ENCODE data around the gene IMMP2L. TPM values are rescaled to one million over a fixed set of nuclear protein-coding genes. Genes with fewer than 3 reads are reported as not detected.
"Not testable (repeated sequence)": the region's sequence is repeated elsewhere in the genome, so short reads cannot be mapped to it uniquely, and the experiment has no call there.

The IMMP2L gene
- total RNA-seq, 2 donors from 2014 or later: 13.1 to 22.7 TPM

- ATAC-seq (ENCODE audit: insufficient number of reproducible peaks, low FRiP score, low read depth) (no peak), DNase-seq (ENCODE audit: low spot score) (no peak)
- H3K4me1 ChIP-seq (ENCODE audit: control insufficient read depth in 1 of 2, low read depth in 2 of 2): no peaks in the 10 kb centered on the region
- H3K27ac ChIP-seq: no peak overlapping the region
- H3K36me3 ChIP-seq: no peaks in the 10 kb centered on the region
- H3K9me3 ChIP-seq: no peaks in the 10 kb centered on the region
- TF ChIP-seq, protein P1, sequence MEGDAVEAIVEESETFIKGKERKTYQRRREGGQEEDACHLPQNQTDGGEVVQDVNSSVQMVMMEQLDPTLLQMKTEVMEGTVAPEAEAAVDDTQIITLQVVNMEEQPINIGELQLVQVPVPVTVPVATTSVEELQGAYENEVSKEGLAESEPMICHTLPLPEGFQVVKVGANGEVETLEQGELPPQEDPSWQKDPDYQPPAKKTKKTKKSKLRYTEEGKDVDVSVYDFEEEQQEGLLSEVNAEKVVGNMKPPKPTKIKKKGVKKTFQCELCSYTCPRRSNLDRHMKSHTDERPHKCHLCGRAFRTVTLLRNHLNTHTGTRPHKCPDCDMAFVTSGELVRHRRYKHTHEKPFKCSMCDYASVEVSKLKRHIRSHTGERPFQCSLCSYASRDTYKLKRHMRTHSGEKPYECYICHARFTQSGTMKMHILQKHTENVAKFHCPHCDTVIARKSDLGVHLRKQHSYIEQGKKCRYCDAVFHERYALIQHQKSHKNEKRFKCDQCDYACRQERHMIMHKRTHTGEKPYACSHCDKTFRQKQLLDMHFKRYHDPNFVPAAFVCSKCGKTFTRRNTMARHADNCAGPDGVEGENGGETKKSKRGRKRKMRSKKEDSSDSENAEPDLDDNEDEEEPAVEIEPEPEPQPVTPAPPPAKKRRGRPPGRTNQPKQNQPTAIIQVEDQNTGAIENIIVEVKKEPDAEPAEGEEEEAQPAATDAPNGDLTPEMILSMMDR (IDR thresholded peaks at IDR 0.05): no peak
- no peak overlapping the region for H3K4me3 ChIP-seq
- H3K27me3 ChIP-seq (replicated peaks; ENCODE audit: insufficient read depth): no peaks in the 10 kb centered on the region
Measured at GRCh38 chr7:110938165-110938564, 624.1 kb downstream of the IMMP2L start.

DNA sequence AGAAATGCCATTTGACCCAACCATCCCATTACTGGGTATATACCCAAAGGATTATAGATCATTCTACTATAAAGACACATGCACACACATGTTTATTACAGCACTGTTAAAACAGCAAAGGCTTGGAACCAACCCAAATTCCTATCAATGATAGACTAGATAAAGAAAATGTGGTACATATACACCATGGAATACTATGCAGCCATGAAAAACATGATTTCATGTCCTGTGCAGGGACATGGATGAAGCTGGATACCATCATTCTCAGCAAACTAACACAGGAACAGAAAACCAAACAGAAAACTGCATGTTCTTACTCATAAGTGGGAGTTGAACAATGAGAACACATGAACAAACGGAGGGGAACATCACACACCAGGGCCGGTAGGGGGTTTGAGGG, 625.6 kb downstream of the IMMP2L start:
- H3K9me3 ChIP-seq; H3K4me1 ChIP-seq (ENCODE audit: control insufficient read depth in 1 of 2, low read depth in 2 of 2); H3K36me3 ChIP-seq; ATAC-seq (ENCODE audit: insufficient number of reproducible peaks, low FRiP score, low read depth); DNase-seq (ENCODE audit: low spot score); H3K27me3 ChIP-seq (replicated peaks; ENCODE audit: insufficient read depth); H3K27ac ChIP-seq; H3K4me3 ChIP-seq: not testable (repeated sequence)

GRCh38 chr7:110929480-110930249, 632.6 kb downstream of the IMMP2L start:
- no peak overlapping the region for H3K27ac ChIP-seq
- no peaks in the 10 kb centered on the region for H3K27me3 ChIP-seq (replicated peaks; ENCODE audit: insufficient read depth)
- no peaks in the 10 kb centered on the region for H3K36me3 ChIP-seq
- TF ChIP-seq, protein P1 (IDR thresholded peaks at IDR 0.05): no peak
- DNase-seq (ENCODE audit: low spot score) (no peak), ATAC-seq (ENCODE audit: insufficient number of reproducible peaks, low FRiP score, low read depth) (no peak)
- H3K4me1 ChIP-seq (ENCODE audit: control insufficient read depth in 1 of 2, low read depth in 2 of 2): no peaks in the 10 kb centered on the region
- no peak overlapping the region for H3K4me3 ChIP-seq
- no peaks in the 10 kb centered on the region for H3K9me3 ChIP-seq

- H3K4me1 ChIP-seq (ENCODE audit: control insufficient read depth in 1 of 2, low read depth in 2 of 2): peaks cover 25 to 34% of the 10 kb centered on the region in 2 donors
- TF ChIP-seq, protein P1 (IDR thresholded peaks at IDR 0.05): no peak
- peak overlapping the region; percentile 10 to 19 for H3K27ac ChIP-seq
- H3K4me3 ChIP-seq: no peak overlapping the region
- no peaks in the 10 kb centered on the region for H3K36me3 ChIP-seq
- H3K9me3 ChIP-seq: no peaks in the 10 kb centered on the region
- ATAC-seq (ENCODE audit: insufficient number of reproducible peaks, low FRiP score, low read depth) (peak; percentile 43), DNase-seq (ENCODE audit: low spot score) (no peak)
- H3K27me3 ChIP-seq (replicated peaks; ENCODE audit: insufficient read depth): no peaks in the 10 kb centered on the region
Measured at GRCh38 chr7:110922906-110923305, 639.4 kb downstream of the IMMP2L start.

DNA sequence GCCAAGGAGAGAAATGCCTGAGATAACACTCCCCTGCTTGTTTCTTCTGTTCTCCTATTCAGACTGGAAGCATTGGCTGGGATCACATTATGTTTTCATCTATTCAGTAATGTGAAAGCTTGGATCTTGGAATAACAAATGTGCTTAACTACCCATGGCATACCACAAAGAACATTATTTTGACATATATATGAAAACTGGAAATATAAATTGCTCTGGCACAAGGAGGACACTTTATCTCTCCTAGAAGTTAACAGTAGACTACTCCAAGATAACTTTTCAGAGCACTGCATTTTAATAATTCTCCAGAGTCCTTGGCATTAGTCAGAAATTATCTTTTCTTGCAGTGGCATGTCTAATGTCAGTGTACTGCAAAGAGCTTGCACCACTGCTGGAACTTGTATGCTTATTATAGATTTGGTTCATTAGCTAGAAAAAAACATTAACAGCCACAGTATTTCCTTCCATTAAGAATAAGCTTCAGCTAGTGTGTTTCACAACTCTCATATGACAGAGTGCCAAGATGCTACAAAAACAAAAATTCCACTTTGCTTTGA, 640.6 kb downstream of the IMMP2L start:
- no peak for DNase-seq (ENCODE audit: low spot score)
- no peaks in the 10 kb centered on the region for H3K27me3 ChIP-seq (replicated peaks; ENCODE audit: insufficient read depth)

More for the DNA sequence above, 640.6 kb downstream of the IMMP2L start:
- Histone ChIP-seq H3K4me1 (ENCODE audit: control insufficient read depth in 1 of 2, low read depth in 2 of 2) (peaks cover 34 to 36% of the 10 kb centered on the region in 2 donors), H3K9me3 (no peaks in the 10 kb centered on the region), H3K27ac (no peak overlapping the region), H3K36me3 (no peaks in the 10 kb centered on the region), H3K4me3 (no peak overlapping the region)
- no peak for ATAC-seq (ENCODE audit: insufficient number of reproducible peaks, low FRiP score, low read depth)
- TF ChIP-seq, protein P1 (IDR thresholded peaks at IDR 0.05): no peak

All from thoracic aorta (tissue), 2 donors.